Loucy (cell line): ENCODE data around the gene SLC6A6.

Experiments used
- CTCF ChIP-seq: fragments of 200-600 bp; sonication (generic); conservative IDR thresholded peaks from 2 replicates; pipeline ENCODE4 v1.5.1; 2014; ENCODE audit warnings: mild to moderate bottlenecking, antibody characterized with exemption, low read length
- EZH2phosphoT487 ChIP-seq: fragments of 200-600 bp; IDR thresholded peaks from 2 replicates; pipeline ENCODE4 v1.6.1; 2018; ENCODE audit warnings: antibody characterized with exemption, mild to moderate bottlenecking, moderate library complexity, borderline replicate concordance

GRCh38 chr3:14458434-14459275, 56.2 kb downstream of the SLC6A6 start:
- TF ChIP-seq CTCF (no peak), EZH2phosphoT487 (no peak)
